A673 (cell line): ENCODE results near the gene CDKN2A. TPM values are rescaled to one million over a fixed set of nuclear protein-coding genes. Genes with fewer than 3 reads are reported as not detected.

Experiments used
- BruUV-seq: library from RNA; stranded (reverse); fragments of 400-500 nt; replicated peaks from 2 replicates; lab custom pipeline; 2021; lab: Mats Ljungman, UMichigan
- CTCF ChIA-PET: fragments of 300-600 bp; sonication (Branson Sonifier 250); formaldehyde crosslinking; loops from one replicate; lab custom pipeline; 2022; ENCODE audit warnings: antibody characterized with exemption; lab: Charles Lee
- POLR2A ChIA-PET: fragments of 300-600 bp; sonication (Branson Sonifier 250); formaldehyde crosslinking; loops from one replicate; lab custom pipeline; 2022; ENCODE audit warnings: antibody characterized with exemption; ENCODE audit not compliant: low non-redundant PET; lab: Charles Lee
- DNase-seq: peaks from one replicate; pipeline ENCODE4 v3.0.0-alpha.2; 2015; ENCODE audit warnings: low spot score
- H3K27ac ChIP-seq: fragments of 200-600 bp; sonication (generic); 2 replicates; pipeline ENCODE4 v1.5.1; 2016; ENCODE audit warnings: mixed run types, low read depth, mild to moderate bottlenecking, mixed read lengths, antibody characterized with exemption, low read length; ENCODE audit not compliant: poor library complexity, severe bottlenecking
- H3K27me3 ChIP-seq: fragments of 200-600 bp; sonication (generic); replicated peaks from 2 replicates; pipeline ENCODE4 v1.6.1; 2017; ENCODE audit warnings: mixed run types, low read depth, mild to moderate bottlenecking, mixed read lengths, antibody characterized with exemption, low read length; ENCODE audit not compliant: insufficient read depth, poor library complexity
- H3K36me3 ChIP-seq: fragments of 200-600 bp; sonication (generic); 2 replicates; pipeline ENCODE4 v1.6.1; 2016; ENCODE audit warnings: mixed run types, mild to moderate bottlenecking, mixed read lengths, antibody characterized with exemption, low read length; ENCODE audit not compliant: insufficient read depth, poor library complexity, severe bottlenecking
- H3K4me1 ChIP-seq: fragments of 200-600 bp; sonication (generic); 2 replicates; pipeline ENCODE4 v1.6.1; 2017; ENCODE audit warnings: mixed run types, mild to moderate bottlenecking, mixed read lengths, antibody characterized with exemption, low read length; ENCODE audit not compliant: insufficient read depth, poor library complexity, severe bottlenecking
- H3K4me3 ChIP-seq: fragments of 200-600 bp; sonication (generic); 2 replicates; pipeline ENCODE4 v1.5.1; 2016; ENCODE audit warnings: low read depth, mixed run types, mild to moderate bottlenecking, mixed read lengths, low read length; ENCODE audit not compliant: poor library complexity, severe bottlenecking
- H3K9me3 ChIP-seq: fragments of 200-600 bp; sonication (generic); 2 replicates; pipeline ENCODE4 v1.6.1; 2016; ENCODE audit warnings: mixed run types, low read depth, mild to moderate bottlenecking, mixed read lengths, antibody characterized with exemption, low read length; ENCODE audit not compliant: poor library complexity, severe bottlenecking
- EZH2 ChIP-seq: fragments of 200-600 bp; sonication (generic); IDR thresholded peaks from 2 replicates; pipeline ENCODE4 v1.6.1; 2017; ENCODE audit warnings: borderline replicate concordance, low read depth, mild to moderate bottlenecking, mixed read lengths, antibody characterized with exemption, low read length; ENCODE audit not compliant: poor library complexity, severe bottlenecking
- intact Hi-C: fragments of 100-400 bp; cut with micrococcal nuclease; formaldehyde crosslinking; loops from one replicate; pipeline ENCODE4 v1.10.0; 2022; ENCODE audit not compliant: unreplicated experiment
- total RNA-seq: library from RNA; stranded (reverse); gene quantifications from 2 replicates; pipeline ENCODE4 v1.2.3, GENCODE V29; 2021
- TF ChIP-seq, protein P1 (sequence below): fragments of 300-800, 200-600 bp; sonication (generic); conservative IDR thresholded peaks from 2 replicates; pipeline ENCODE4 v1.5.1; 2017; ENCODE audit warnings: low read depth, mild to moderate bottlenecking, antibody characterized with exemption, low read length, moderate library complexity, mixed read lengths

Gene CDKN2A
- total RNA-seq, 1 experiment from 2014 or later: not detected

DNA sequence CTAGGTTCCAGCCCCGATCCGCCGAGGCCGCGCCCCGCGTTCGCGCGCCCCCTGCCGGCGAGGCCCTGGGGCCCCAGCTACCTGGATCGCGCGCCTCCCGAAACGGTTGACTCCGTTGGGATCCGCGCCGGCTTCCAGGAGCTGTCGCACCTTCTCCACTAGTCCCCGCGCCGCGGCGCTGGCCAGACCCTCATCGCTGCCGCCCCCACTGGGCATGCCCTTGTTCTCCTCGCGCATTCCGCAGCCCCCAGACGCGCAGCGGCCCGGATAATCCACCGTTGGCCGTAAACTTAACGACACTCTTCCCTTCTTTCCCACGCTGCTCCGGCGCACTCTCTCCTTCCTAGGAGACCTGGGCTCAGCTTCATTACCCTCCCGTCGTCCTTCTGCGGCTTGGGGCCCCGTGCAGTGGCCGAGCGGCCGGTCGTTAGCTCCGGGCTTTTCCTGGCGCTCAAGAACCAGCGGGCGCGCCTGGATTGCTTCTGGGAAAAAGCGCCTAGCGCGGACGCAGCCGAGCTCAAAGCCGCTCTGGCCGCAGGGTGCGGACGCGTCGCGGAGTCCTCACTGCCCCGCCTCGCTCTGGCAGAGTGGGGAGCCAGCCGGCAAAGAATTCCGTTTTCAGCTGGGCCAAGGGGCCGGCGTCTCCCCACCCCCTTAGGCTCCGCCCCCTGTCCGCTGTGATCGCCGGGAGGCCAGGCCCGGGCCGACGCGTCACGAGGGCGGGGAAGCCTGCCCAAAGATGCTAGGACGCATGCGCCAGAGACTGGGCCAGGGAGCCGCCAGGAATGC, 14.7 kb upstream of the CDKN2A start, which contains the start of gene CDKN2B:
CDKN2B (minus strand) TSS at position 589 of the 789 bp plus-strand sequence; CDS start at position 237, 352 bp downstream.
- ChIA-PET CTCF (no interaction called here), POLR2A (no interaction called here)
- no peak for DNase-seq
- Histone ChIP-seq H3K9me3 (no peaks in the 10 kb centered on the region), H3K36me3 (no peaks in the 10 kb centered on the region), H3K27ac (no peak within 1 kb of the TSS), H3K4me1 (no peaks in the 10 kb centered on the region), H3K27me3 (no peaks in the 10 kb centered on the region), H3K4me3 (no peak within 1 kb of the TSS)
- TF ChIP-seq, protein P1, sequence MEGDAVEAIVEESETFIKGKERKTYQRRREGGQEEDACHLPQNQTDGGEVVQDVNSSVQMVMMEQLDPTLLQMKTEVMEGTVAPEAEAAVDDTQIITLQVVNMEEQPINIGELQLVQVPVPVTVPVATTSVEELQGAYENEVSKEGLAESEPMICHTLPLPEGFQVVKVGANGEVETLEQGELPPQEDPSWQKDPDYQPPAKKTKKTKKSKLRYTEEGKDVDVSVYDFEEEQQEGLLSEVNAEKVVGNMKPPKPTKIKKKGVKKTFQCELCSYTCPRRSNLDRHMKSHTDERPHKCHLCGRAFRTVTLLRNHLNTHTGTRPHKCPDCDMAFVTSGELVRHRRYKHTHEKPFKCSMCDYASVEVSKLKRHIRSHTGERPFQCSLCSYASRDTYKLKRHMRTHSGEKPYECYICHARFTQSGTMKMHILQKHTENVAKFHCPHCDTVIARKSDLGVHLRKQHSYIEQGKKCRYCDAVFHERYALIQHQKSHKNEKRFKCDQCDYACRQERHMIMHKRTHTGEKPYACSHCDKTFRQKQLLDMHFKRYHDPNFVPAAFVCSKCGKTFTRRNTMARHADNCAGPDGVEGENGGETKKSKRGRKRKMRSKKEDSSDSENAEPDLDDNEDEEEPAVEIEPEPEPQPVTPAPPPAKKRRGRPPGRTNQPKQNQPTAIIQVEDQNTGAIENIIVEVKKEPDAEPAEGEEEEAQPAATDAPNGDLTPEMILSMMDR: no peak
- no peak for TF ChIP-seq EZH2
- intact Hi-C loops: no loop called here
- BruUV-seq: no TSS peak

DNA sequence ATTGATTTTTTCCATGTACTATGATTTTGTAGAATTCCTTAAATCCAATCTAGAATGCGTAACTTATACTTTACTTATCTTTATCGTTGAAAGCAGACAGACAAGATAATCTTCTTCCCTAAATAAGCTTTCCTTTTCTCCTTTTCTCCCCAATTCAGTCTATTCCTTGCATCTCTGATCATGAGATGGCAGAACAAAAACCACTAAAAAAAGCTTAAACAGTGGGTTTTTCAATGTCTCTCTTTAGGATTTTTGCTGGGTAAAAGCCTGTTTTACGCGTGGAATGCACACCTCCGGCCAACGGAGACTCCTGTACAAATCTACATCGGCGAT, 14.2 kb upstream of the CDKN2A start:
- intact Hi-C loops: no loop called here
- TF ChIP-seq EZH2: no peak
- TF ChIP-seq, protein P1: no peak
- no peaks in the 10 kb centered on the region for H3K9me3 ChIP-seq
- no TSS peak for BruUV-seq
- H3K4me3 ChIP-seq: no peak overlapping the region
- CTCF ChIA-PET: no interaction called here
- POLR2A ChIA-PET: no interaction called here
- H3K4me1 ChIP-seq: no peaks in the 10 kb centered on the region
- no peak overlapping the region for H3K27ac ChIP-seq
- H3K27me3 ChIP-seq: no peaks in the 10 kb centered on the region
- no peak for DNase-seq
- no peaks in the 10 kb centered on the region for H3K36me3 ChIP-seq

DNA sequence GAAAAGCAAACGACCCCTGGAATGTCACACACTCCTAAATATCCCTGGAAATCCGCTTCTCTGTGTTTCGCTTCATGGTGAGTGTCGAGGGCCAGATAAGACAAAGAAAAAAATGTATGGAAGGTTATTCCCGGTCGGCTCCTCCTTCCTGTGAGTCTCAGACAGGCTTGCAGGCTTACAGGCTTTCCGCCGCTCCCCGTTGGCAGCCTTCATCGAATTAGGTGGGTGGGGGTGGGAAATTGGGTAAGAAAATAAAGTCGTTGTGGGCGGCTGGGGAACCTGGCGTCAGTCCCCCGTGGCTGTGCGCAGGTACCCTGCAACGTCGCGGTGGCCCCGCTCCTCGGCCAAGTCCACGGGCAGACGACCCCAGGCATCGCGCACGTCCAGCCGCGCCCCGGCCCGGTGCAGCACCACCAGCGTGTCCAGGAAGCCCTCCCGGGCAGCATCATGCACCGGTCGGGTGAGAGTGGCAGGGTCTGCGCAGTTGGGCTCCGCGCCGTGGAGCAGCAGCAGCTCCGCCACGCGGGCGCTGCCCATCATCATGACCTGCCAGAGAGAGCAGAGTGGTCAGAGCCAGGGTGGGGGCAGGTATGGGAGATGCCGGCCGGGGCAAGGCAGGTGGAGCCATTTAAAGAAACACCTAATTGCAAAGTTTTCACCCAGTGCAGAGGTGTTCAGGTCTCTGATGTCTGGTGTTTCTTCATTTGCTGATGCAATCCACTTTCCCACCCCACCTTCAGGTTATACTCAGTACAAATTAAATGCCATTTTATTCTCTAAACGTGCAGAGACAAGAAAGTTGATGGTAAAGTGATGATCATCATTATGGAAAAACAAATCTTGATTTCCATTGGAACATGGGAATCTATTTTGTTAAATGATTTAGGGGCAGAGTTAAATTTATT, 11.8 kb upstream of the CDKN2A start:
- Histone ChIP-seq H3K27me3 (no peaks in the 10 kb centered on the region), H3K36me3 (no peaks in the 10 kb centered on the region), H3K4me3 (no peak overlapping the region), H3K9me3 (no peaks in the 10 kb centered on the region), H3K4me1 (no peaks in the 10 kb centered on the region), H3K27ac (no peak overlapping the region)
- TF ChIP-seq, protein P1: no peak
- no peak for TF ChIP-seq EZH2
- CTCF ChIA-PET: no interaction called here
- BruUV-seq: no TSS peak
- intact Hi-C loops: no loop called here
- POLR2A ChIA-PET: no interaction called here
- DNase-seq: no peak
